HG02840 (cell line): ENCODE data around the gene CYTIP.

Experiments
- ATAC-seq: cut with Tn5 transposase; IDR thresholded peaks from one replicate; pipeline ENCODE4 v1.9.1; 2021; ENCODE audit warnings: mild to moderate bottlenecking, moderate library complexity, moderate number of reproducible peaks; ENCODE audit not compliant: unreplicated experiment, low FRiP score

The CYTIP gene

DNA sequence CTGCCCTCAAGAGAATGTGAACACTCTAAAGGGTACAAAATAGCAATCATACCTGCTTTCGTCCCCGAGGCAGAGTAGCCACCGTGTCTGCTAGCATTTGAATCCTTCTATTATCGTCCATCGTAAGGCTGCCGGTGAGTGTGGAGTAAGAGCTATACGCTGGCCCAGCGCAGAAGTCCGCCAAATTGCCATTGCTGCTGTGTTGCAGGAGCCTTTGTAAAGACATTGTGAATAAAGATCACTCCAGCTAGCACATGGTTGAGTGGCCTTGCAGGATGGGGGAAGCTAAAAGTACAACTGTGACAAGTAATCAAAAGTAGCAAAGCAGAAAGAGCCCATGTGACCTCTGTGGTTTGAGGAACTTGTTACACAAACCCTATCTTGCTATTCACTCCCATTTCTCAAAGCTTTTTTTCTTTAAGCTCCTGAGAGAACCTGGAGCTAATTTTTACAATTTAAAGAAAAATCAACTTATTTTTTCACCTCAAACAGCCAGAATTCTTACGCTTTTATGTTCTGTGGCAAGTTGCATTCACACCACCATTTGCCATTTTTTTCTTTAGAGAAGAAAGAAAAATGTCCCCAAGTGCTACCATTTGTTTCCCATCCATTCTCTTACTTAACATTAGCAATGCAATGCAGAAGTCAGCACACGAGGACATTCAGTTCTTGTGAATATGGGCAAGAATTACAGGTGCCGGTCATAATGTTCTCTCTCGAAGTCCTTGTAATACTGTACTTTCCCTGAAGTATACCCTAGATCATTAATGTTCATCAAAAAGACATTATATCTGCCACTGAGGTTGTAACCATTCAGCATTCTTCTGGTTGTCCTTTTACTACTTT, at the start of gene CYTIP:
Gene CYTIP, minus strand, starts transcription at position 295 of the 846 bp plus-strand sequence. Its CDS starts 69 bp downstream, at position 226.
- peak; percentile 45 for ATAC-seq

DNA sequence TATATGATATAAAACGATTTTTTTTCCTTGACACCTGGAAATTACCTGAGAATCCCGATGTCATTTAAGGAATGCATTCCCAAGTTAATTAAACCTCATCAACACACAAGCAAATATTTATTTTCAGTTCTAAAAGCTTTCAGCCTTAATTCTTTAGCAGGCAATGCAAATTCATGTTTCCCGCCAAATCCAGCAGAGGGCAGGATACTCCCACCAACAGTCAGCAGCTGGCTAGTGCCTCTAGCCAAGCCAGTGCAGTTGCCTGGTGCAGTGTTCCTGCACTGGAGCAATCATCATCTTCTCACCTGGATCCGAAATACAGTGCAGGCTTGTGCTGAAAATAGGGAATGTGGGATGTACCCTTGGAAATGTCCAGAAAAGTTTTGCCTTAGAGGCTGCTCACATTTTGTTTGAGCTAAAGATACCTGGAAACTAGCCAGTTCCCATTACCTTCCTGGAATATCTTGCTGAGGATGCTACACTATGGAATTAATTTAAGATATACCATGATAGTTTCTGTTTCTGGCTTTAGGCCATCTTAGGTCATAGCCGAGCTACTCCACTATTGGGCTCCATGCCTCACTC, 48.4 kb upstream of the CYTIP start:
- peak; percentile 87 for ATAC-seq

DNA sequence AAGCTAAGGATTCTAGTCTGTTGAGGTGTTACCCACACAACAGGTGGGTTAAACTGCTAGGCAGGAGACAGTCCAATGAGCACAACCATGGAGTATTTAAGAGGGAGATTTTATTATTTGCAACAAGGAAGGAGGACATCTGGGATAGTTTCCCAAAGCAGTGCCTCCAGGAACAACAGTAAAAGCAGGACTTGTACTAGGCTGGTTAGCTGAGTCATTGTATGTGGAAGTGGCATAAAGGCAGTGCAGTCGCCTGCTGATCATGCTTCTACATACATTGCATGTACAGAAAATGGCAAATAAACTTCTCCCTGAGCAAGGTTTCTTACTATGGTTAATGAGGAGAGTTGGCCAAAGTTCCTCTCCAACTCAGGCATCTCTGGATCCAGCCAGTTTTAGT, 46.1 kb upstream of the CYTIP start:
- no peak for ATAC-seq

DNA sequence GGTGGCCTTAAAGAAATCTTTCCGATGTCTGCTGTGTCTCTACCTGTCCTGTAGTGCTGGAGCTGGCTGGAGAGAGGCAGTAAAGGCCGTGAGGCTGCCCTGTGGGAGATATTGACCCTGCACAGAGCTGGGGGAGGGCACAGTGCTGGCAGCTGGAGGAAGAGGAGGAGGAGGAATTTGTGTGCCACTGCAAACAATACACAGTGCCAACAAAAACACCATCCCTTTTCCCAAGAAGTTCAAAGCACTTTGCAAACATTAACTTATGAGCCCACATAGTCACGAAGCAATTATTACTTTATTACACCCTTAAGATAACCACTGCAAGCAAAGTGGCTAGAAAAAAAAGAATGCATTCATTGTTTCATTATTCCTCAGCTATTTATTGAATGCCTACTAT, 45.0 kb upstream of the CYTIP start:
- ATAC-seq = no peak

DNA sequence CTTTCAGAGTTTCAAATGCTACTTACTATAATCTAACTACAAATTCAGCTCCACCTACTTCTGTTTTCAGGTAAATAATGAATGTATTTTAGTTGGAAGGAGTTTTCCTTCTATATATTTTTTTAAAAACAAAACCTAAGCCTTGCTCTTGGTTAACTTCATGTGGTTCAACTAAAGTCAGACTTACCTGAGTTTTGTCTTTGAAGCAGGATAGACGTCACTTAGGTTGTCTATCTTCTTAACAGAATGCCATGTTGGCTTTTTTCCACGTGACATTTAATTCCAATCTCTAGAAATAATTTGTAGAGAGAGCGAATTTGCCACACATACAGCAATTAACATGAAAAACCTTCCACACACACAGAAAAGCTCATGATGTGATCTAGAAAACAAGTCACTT, 43.9 kb upstream of the CYTIP start:
- no peak for ATAC-seq

DNA sequence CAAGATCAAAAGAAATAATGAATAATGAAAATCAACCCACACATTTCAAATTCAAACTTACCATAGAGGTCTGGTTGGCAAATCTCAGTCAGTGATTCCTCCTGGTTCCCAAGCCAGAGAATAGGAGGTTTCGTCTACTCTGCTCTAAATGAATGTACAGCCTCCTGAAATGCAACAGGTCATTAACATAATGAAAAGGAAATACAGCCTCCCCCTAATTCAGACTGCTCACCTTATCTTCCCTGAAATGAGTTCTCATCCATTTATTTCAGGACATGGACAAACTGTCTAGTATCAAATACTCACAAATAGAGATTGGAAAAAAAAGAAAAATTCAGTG, 43.4 kb upstream of the CYTIP start:
- ATAC-seq = no peak

DNA sequence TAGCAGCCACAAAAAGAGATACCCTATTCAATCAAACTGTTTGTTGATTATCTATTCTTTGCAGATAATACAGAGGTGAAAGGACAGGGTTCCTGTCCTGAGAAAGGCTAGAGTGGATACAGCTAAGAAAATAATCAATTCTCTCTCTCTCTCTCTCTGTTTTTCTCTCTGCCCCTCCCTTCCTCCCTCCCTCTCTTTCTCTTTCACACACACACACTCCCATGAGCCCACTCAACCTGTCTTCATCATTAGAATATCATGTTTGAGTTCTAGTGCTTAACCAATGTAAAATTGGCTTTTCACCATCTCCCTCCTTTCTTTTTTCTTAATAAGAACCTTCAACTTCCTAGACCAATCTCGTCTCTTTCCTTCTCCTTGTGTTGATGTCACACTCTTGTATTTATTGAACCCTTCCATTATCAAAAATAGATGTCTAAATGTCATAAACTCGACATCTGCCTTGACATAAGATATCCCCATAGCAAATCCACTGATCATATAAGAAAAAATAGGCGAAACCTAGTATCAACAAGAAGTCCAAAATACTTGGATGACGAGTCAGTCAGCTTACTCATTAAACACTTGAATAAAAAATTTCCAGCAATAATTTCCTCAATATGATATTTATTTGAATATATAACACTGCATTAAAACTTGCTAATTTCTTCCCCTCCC, 42.8 kb upstream of the CYTIP start:
- ATAC-seq = no peak

DNA sequence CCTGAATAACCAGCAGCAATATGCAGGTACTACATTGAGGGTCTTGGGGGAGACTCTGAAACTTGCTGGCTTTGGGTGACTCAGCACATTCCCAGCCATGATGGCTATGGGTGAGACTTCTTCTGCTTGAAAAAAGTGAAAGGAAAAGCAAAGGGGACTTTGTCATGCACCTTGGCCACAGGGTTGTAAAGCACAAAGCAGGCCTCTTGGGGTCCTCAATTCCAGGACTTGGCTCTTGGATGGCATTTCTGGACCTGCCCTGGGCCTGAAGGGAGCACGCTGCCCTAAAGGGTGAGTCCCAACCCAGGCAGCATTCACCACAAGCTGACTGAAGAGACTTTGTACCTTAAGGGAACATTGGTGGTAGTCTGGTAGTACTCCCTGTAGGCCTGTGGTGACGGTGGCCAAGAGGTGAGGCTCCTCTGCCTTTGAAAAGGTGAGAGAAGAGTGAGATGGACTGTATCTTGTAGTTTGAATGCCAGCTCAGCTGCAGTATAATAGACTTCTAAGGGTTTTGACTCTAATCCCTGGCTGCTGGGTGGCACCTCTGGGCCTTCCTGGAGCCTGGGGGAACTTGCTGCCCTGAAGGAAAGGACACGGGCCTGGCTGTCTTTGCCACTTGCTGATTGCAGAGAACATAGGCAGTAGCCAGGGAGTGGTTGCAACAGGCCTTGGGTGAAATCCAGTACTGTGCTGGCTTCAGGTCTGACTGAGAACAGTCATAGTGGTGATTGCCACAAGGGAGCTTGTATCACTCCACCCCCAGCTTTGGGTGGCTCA, 36.5 kb upstream of the CYTIP start:
- ATAC-seq = peak; percentile 83

DNA sequence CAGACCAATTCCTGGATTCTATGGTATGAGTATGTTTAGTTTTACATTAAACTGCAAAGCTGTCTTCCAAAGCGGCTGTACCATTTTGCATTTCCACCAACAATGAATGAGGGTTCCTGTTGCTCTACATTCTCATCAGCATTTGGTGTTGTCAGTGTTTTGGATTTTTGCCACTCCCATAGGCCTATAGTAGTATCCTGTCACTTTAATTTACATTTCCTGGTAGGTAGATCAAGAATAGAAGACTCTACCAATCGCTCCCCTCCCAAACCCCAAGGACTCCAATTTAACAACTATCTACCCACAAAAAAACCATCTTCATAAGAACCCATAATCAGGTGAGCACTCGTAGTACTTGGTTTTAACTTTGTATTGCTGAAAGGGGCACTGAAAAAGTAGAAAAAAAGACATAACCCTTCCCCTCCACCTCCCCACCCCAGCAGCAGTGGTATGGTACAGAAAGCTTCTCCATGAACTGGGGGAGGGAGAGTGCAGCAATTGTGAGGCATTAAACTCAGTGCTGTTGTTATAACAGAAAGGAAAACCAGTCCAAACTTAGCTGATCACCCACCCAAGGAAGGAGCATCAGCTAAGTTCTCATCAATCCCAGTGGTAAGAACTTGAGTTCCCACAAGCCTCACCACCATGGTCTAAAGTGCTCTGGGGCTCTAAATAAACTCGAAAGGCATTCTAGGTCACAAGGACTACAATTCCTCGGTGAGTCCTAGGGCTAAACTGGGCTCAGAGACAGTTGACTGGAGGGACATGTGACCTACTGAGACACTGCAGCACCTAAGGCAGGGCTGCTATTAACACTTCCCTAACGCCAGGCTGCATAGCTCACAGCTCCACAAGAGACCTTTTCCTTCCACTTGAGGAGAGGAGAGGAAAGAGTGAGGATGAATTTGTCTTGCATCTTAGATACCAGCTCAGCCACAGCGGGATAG, 35.5 kb upstream of the CYTIP start:
- ATAC-seq = no peak

DNA sequence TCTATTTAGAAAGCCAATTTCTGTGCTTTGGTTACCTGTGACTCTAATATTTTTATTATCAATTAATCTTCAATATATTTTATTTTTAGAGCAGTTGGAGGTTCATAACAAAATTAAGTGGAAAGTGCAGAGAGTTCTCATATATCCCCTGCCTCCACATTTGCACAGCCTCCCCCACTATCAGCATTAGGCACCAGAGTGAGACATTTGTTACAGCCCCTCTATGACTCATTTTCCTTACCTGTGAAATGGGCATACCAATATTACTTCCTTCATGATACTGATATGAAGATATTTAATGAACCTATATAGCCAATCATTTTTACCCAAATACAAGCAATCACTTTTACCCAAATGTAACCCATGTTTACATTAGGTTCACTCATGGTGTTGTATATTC, 34.0 kb upstream of the CYTIP start:
- no peak for ATAC-seq

DNA sequence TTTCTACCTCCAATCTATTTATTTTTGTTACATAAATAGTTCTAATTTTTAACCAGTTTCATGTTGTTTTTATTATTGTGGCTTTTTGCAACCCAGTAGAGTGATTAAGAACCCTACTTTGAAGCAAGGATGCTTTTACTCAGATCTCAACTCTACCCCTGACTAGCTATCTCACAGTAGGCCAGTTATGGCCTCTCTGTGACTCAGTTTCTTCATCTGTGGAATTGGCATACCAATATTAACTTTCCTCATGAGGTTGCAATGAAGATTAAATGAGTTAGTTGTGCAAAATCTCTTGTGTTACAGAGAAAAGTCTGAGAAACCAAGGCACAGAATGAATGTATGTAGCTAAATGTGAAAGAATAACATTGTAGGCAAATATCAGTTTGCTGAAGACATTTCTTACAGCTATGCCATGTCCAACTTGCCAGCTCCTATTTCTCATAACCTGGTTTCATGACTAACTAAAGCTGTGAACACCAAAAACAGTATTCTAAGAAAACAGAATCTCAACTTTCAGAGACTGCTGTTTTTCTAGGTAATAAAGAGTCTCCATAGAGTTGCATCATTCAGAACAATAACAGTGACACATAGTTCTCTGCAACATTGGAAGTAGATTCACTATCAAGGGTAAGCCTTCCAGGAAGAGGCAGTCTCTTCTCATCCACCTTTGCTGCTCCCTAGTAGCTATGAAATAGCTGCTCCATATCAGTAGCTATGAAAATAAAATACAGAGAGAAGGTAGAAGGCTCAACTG, 33.2 kb upstream of the CYTIP start:
- no peak for ATAC-seq

DNA sequence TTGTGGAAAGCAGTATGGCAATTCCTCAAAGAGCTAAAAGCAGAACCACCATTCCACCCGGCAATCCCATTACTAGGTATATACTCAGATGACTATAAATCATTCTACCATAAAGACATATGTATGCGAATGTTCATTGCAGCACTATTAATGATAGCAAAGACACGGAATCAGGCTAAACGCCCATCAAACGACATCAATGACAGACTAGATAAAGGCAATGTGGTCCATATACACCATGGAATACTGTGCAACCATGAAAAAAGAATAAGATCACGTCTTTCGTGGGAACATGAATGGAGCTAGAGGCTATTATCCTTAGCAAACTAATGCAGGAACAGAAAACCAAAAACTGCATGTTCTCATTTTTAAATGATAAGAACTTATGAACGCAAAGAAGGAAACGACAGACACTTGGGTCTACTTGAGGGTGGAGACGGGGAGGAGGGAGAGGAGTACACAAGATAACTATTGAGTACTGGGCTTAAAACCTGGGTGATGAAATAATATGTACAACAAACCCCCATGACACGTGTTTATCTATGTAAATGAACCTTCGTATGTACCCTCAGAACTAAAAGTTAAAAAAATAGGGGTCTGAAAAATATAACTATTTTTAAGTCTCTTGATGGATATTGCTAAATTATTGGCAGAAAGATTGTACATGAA, 32.0 kb upstream of the CYTIP start:
- no peak for ATAC-seq

DNA sequence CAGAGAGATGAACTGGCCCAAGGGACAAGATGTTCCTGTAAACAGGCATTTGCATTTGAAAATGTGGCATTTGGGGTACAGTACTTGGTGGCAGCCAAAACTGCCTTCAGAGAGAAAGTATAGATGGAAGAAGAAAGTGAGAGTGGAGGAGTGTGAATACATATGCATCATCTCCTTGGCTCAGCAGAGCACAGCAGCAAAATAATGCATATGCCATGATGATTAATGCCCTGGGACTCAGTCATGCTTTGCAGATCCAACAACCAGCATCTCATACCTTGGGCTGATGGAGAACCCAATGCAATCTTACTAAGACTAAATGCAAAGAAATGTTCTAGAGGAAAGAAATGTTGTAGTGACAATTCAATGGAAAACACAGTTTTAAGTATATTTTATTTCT, 29.7 kb upstream of the CYTIP start:
- ATAC-seq = no peak

DNA sequence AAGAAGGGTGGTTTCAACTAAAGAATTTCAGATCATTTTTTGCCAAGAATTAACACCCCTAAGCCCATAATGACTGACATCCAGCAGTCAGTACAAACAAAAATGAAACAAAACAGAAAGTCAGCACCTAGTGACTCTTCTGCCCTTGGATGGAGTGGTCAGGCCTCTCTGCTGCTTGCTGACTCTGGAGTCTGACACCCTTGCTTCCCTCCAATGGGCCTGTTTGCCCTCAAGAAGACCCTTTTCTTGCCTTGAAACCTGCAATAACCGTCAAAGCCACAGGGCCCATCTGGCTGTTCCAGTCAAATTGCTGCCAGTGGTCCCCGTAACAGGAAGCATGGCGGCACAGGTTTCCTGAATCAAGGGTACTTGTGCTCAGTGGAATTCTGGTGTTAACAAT, 27.2 kb upstream of the CYTIP start:
- no peak for ATAC-seq

DNA sequence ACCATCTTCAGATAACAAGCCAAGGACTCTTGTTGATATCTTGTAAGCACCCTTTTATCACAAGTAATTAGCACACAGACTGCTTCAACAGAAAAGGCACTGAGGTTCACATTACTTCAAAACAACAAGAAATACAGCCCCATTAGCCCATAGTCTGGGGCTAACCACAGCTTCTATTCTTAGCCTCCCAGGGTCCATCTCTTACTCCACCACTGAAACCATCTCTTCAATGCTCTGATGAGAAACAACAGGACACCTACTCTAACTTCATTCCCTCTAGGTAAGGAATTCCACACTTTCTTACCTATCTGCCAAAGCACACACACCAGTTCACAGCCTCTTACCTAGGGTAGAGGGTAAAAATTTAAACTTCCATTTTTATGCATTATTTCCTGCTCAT, 26.4 kb upstream of the CYTIP start:
- peak; percentile 42 for ATAC-seq

DNA sequence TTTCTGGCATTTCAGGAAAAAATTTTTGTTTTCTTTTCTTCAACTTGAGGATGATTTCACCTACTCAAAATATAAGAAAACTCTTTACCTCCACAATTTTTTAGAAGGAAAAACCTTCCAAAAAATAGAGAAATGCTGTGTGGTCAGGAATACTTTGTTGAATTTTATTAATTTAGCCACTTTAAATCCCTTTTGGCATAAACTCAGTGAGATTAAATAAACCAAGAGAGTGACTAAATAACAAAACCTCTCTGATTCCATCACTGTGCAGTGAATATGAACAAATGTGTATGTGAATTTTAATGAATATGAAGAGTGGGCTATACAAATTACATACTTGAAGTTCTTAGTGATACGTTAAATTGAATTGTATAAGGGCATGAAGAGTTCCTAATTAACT, 25.8 kb upstream of the CYTIP start:
- ATAC-seq = no peak

DNA sequence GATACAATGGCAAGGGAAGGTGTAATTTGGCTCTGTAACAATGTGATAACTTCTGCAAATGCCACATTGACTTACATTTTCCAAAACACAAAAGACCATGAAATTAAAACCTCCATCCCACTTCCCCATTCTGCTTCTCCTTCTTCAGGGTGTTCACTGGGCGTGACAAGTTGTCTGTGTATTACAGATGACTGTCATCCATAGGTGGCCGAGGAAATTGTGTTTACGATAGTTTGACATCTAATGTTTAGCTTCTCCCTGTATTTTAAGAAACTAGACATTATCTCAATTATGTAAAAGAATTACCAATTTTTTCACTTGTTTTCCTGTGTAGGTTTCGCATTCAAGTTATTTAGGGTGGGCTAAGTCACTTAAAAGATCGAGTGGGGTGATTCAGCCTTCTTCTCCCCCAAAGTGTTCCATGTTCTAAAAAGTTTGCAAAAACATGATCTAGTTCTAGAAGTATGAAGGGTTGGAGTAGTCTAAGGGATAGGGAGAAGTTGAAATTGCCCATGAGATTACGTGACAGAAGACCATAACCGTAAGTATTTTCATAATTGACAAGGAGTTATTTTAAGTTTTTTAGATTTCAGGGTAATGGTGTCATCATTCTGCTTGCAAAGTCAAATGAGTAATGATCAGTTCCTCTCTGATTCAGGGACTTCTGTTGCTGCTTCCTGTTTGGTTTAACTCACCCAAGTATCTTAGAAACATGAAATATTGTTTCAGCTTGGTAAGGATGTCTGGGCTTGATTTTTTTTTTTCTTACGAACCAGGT, 25.2 kb upstream of the CYTIP start:
- peak; percentile 87 for ATAC-seq

DNA sequence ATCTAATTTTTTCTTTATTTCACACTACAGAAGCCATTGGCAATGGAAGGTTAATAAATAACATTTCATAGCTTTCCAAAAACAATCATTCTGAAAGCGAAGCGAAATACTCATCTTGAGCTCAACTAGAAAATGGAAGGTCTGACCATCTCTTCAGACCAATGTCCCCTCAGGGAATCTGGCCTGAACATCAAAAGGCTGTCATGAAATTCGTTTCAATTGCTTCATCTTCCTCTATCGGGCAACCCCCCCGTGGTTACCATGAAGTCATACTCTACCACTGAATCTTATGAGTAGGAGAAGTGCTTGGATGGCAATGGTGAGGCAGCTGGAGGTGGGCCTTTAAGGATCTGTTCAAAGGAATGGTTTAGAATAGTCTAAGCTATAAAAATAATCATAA, 22.9 kb upstream of the CYTIP start:
- ATAC-seq = peak; percentile 23
